ENCODE measurements around the gene UNC45A. TPM values are rescaled to one million over a fixed set of nuclear protein-coding genes. Genes with fewer than 3 reads are reported as not detected.

UNC45A gene
- total RNA-seq, 3 donors from 2014 or later (not counting 1 experiment from before 2014, with no cell fraction given): 39.0 to 58.1 (median 51.5) TPM

DNA sequence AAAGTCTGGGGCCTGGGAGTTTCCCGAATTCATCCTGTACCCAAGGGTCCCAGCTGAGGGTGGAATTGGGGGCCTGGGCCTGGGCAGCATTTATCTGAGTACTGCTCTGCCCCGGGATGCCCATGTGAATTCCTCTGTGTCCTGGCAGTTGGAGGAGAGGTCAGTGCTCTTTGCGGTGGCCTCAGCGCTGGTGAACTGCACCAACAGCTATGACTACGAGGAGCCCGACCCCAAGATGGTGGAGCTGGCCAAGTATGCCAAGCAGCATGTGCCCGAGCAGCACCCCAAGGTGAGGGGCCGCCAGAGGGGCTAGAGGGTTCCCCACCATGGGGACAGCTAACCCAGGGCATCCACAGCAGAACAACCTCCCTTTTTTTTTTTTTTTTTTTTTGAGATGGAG lies 13.4 kb downstream of the UNC45A start:
- WGBS (ENCODE audit: insufficient coverage): 90% methylated on average over 8 of the region's 8 CpGs
- no peak overlapping the region for H3K4me3 Mint-ChIP-seq
- Histone ChIP-seq H3K36me3 (ENCODE audit: control insufficient read depth, insufficient read depth, low read length) (peaks cover 72% of the 10 kb centered on the region), H3K4me1 (ENCODE audit: control insufficient read depth, insufficient read depth, low read length) (no peaks in the 10 kb centered on the region), H3K27me3 (ENCODE audit: control insufficient read depth, insufficient read depth, low read length) (no peaks in the 10 kb centered on the region), H3K27ac (ENCODE audit: low read length) (no peak overlapping the region), H3K4me3 (ENCODE audit: low read length) (no peak overlapping the region), H3K9me3 (ENCODE audit: control insufficient read depth, insufficient read depth, low read length) (no peaks in the 10 kb centered on the region)
- no peaks in the 10 kb centered on the region for H3K9me3 Mint-ChIP-seq
- TF ChIP-seq, protein P1, sequence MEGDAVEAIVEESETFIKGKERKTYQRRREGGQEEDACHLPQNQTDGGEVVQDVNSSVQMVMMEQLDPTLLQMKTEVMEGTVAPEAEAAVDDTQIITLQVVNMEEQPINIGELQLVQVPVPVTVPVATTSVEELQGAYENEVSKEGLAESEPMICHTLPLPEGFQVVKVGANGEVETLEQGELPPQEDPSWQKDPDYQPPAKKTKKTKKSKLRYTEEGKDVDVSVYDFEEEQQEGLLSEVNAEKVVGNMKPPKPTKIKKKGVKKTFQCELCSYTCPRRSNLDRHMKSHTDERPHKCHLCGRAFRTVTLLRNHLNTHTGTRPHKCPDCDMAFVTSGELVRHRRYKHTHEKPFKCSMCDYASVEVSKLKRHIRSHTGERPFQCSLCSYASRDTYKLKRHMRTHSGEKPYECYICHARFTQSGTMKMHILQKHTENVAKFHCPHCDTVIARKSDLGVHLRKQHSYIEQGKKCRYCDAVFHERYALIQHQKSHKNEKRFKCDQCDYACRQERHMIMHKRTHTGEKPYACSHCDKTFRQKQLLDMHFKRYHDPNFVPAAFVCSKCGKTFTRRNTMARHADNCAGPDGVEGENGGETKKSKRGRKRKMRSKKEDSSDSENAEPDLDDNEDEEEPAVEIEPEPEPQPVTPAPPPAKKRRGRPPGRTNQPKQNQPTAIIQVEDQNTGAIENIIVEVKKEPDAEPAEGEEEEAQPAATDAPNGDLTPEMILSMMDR (IDR thresholded peaks at IDR 0.05): no peak
- no peaks in the 10 kb centered on the region for H3K27me3 Mint-ChIP-seq (ENCODE audit: low read depth in 2 of 2)
- intact Hi-C loops (cut with micrococcal nuclease): no loop called here
- H3K36me3 Mint-ChIP-seq: no peaks in the 10 kb centered on the region
- no peak for ATAC-seq
- no peak for DNase-seq
- no peaks in the 10 kb centered on the region for H3K4me1 Mint-ChIP-seq
- no peak overlapping the region for H3K27ac Mint-ChIP-seq

DNA sequence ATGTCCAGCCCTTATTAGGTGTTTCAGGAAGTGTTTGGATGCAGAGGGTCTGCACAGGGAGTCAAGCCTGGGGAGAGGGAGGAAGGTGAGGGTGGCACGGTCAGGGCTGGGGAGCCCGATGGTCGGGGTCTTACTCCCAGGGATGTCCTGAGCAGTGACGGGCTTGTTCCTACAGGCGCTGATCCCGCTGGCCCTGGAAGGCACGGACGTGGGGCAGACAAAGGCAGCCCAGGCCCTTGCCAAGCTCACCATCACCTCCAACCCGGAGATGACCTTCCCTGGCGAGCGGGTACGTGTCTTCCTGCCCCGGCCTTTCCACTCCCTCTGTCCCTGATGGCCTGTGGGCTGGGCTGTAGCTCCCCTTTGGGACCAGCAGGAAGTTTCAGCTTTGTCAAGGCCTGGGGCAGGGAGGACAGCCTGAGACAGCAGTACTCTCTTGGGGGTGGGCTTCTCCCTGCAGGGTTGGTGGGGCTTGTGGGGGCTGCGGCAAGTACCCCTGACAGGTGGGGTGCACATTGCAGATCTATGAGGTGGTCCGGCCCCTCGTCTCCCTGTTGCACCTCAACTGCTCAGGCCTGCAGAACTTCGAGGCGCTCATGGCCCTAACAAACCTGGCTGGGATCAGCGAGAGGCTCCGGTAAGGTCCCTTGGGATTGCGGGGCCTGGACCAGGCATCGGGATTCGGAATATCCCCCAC lies 15.0 kb downstream of the UNC45A start:
- H3K9me3 Mint-ChIP-seq: no peaks in the 10 kb centered on the region
- Histone ChIP-seq H3K27me3 (ENCODE audit: control insufficient read depth, insufficient read depth, low read length) (no peaks in the 10 kb centered on the region), H3K27ac (ENCODE audit: low read length) (no peak overlapping the region), H3K4me3 (ENCODE audit: low read length) (no peak overlapping the region), H3K36me3 (ENCODE audit: control insufficient read depth, insufficient read depth, low read length) (peaks cover 63% of the 10 kb centered on the region), H3K9me3 (ENCODE audit: control insufficient read depth, insufficient read depth, low read length) (no peaks in the 10 kb centered on the region), H3K4me1 (ENCODE audit: control insufficient read depth, insufficient read depth, low read length) (peaks cover 6% of the 10 kb centered on the region)
- 98% methylated on average over 23 of the region's 23 CpGs for WGBS (ENCODE audit: insufficient coverage)
- TF ChIP-seq, protein P1 (IDR thresholded peaks at IDR 0.05): no peak
- H3K36me3 Mint-ChIP-seq: no peaks in the 10 kb centered on the region
- no peak overlapping the region for H3K4me3 Mint-ChIP-seq
- DNase-seq (no peak), ATAC-seq (no peak)
- no peaks in the 10 kb centered on the region for H3K27me3 Mint-ChIP-seq (ENCODE audit: low read depth in 2 of 2)
- peaks cover 0 to 7% of the 10 kb centered on the region in 2 donors for H3K4me1 Mint-ChIP-seq
- no peak overlapping the region for H3K27ac Mint-ChIP-seq
- intact Hi-C loops (cut with micrococcal nuclease): no loop called here

DNA sequence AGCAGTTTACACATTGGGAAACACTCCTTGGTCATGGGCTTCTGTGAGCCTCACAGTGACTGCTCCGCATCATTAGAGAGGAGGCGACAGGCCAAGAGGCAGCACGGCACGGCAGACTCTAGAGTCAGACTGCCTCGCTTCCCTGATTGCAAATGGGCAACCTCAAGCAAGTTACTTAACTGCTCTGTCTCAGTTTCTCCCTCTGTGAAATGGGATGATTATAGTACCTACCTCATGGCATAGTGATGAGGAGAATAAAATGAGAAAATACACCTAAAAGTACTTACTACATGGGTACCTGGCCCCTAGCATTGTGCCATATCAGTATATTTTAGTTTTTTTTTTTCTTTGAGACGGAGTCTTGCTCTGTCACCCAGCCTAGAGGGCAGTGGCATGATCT lies 15.6 kb downstream of the UNC45A start:
- H3K36me3 ChIP-seq (ENCODE audit: control insufficient read depth, insufficient read depth, low read length): peaks cover 61% of the 10 kb centered on the region
- no peaks in the 10 kb centered on the region for H3K9me3 ChIP-seq (ENCODE audit: control insufficient read depth, insufficient read depth, low read length)
- Mint-ChIP-seq H3K27ac (no peak overlapping the region), H3K36me3 (no peaks in the 10 kb centered on the region), H3K27me3 (ENCODE audit: low read depth in 2 of 2) (no peaks in the 10 kb centered on the region), H3K4me1 (peaks cover 0 to 10% of the 10 kb centered on the region in 2 donors), H3K9me3 (no peaks in the 10 kb centered on the region), H3K4me3 (no peak overlapping the region)
- intact Hi-C loops (cut with micrococcal nuclease): no loop called here
- H3K4me3 ChIP-seq (ENCODE audit: low read length): no peak overlapping the region
- H3K4me1 ChIP-seq (ENCODE audit: control insufficient read depth, insufficient read depth, low read length): peaks cover 11% of the 10 kb centered on the region
- no peaks in the 10 kb centered on the region for H3K27me3 ChIP-seq (ENCODE audit: control insufficient read depth, insufficient read depth, low read length)
- H3K27ac ChIP-seq (ENCODE audit: low read length): no peak overlapping the region
- TF ChIP-seq, protein P1 (IDR thresholded peaks at IDR 0.05): no peak
- DNase-seq (no peak), ATAC-seq (no peak)
- WGBS (ENCODE audit: insufficient coverage): over 99% methylated on average over 6 of the region's 6 CpGs
